Right renal pelvis (tissue), 4 donors: ENCODE results near the gene HMX1. TPM values are rescaled to one million over a fixed set of nuclear protein-coding genes. Genes with fewer than 3 reads are reported as not detected.

Source experiments
- DNase-seq, 4 donors: peaks; one replicate each; pipeline ENCODE4 v3.0.0-alpha.2; 2013; ENCODE audit warnings: low read depth in 4 of 4, low spot score in 3 of 4, missing footprints in 1 of 4
- polyA plus RNA-seq, 4 donors: library from polyadenylated mRNA; unstranded; fragments of 120-200 nt; gene quantifications; one replicate each; pipeline ENCODE4 v1.2.1, GENCODE V29; 2013; ENCODE audit not compliant: insufficient read length in 4 of 4

Gene HMX1
- polyA plus RNA-seq, 4 donors = 0.29 TPM; not detected in 3

GRCh38 chr4:8860096-8860891, 11.3 kb downstream of the HMX1 start:
- no peak for DNase-seq

GRCh38 chr4:8859550-8860095, 12.0 kb downstream of the HMX1 start:
- no peak for DNase-seq

- no peak for DNase-seq
Observed at GRCh38 chr4:8858701-8859210, 12.9 kb downstream of the HMX1 start.

GRCh38 chr4:8857766-8858700, 13.6 kb downstream of the HMX1 start:
- DNase-seq = no peak

GRCh38 chr4:8856835-8857621, 14.6 kb downstream of the HMX1 start:
- no peak for DNase-seq

- no peak for DNase-seq
Observed at GRCh38 chr4:8855818-8856245, 15.8 kb downstream of the HMX1 start.

GRCh38 chr4:8854931-8855330, 16.7 kb downstream of the HMX1 start:
- no peak for DNase-seq

- DNase-seq = no peak
Observed at GRCh38 chr4:8854016-8854415, 17.6 kb downstream of the HMX1 start.

GRCh38 chr4:8853249-8853648, 18.4 kb downstream of the HMX1 start:
- DNase-seq = no peak

- DNase-seq = no peak
Observed at GRCh38 chr4:8852118-8852704, 19.4 kb downstream of the HMX1 start.

GRCh38 chr4:8851321-8852117, 20.1 kb downstream of the HMX1 start:
- no peak for DNase-seq

- no peak for DNase-seq
Observed at GRCh38 chr4:8850830-8851188, 20.8 kb downstream of the HMX1 start.

- no peak for DNase-seq
Observed at GRCh38 chr4:8850074-8850829, 21.4 kb downstream of the HMX1 start.

- DNase-seq = no peak
Observed at GRCh38 chr4:8849266-8850073, 22.2 kb downstream of the HMX1 start.

GRCh38 chr4:8848507-8849265, 23.0 kb downstream of the HMX1 start:
- no peak for DNase-seq

GRCh38 chr4:8847764-8848163, 23.9 kb downstream of the HMX1 start:
- no peak for DNase-seq

- DNase-seq = no peak
Observed at GRCh38 chr4:8847331-8847730, 24.3 kb downstream of the HMX1 start.
